Kidney epithelial cell (primary cell): ENCODE results near the gene HTRA1. TPM values are rescaled to one million over a fixed set of nuclear protein-coding genes. Genes with fewer than 3 reads are reported as not detected.

Experiments used
- DNase-seq: peaks from one replicate; pipeline ENCODE4 v3.0.0-alpha.2; 2010; ENCODE audit warnings: low read depth
- H3K27me3 ChIP-seq: 2 replicates; pipeline ENCODE4 v1.6.0; 2011; ENCODE audit warnings: low read length; ENCODE audit not compliant: control insufficient read depth, insufficient read depth
- H3K36me3 ChIP-seq: 2 replicates; pipeline ENCODE4 v1.5.1; 2011; ENCODE audit warnings: low read length; ENCODE audit not compliant: control insufficient read depth, insufficient read depth
- H3K4me3 ChIP-seq: 2 replicates; pipeline ENCODE4 v1.5.1; 2011; ENCODE audit warnings: low read depth, mild to moderate bottlenecking, control low read depth, low read length
- CTCF ChIP-seq: IDR thresholded peaks from 2 replicates; pipeline ENCODE4 v1.5.1; 2011; ENCODE audit warnings: mild to moderate bottlenecking, moderate library complexity, low read length, control low read depth, inconsistent platforms; ENCODE audit not compliant: insufficient read depth, poor library complexity, severe bottlenecking
- total RNA-seq: library from RNA; depleted of rRNA; stranded (reverse); fragments of >200 nt; gene quantifications from 2 replicates; pipeline ENCODE4 v1.2.3, GENCODE V29; 2015

Gene HTRA1
- total RNA-seq, 1 donor from 2014 or later = 110 TPM

- Histone ChIP-seq H3K27me3 (peaks cover 8% of the 10 kb centered on the region), H3K36me3 (no peaks in the 10 kb centered on the region), H3K4me3 (no peak overlapping the region)
- TF ChIP-seq CTCF = no peak
- no peak for DNase-seq
Measured at GRCh38 chr10:122555442-122555841, 94.1 kb downstream of the HTRA1 start.

GRCh38 chr10:122557516-122557915 lies 96.2 kb downstream of the HTRA1 start:
- Histone ChIP-seq H3K36me3 (no peaks in the 10 kb centered on the region), H3K4me3 (no peak overlapping the region), H3K27me3 (peaks cover 9% of the 10 kb centered on the region)
- no peak for TF ChIP-seq CTCF
- no peak for DNase-seq

GRCh38 chr10:122558452-122558851 lies 97.1 kb downstream of the HTRA1 start:
- no peak for DNase-seq
- Histone ChIP-seq H3K27me3 (peaks cover 12% of the 10 kb centered on the region), H3K4me3 (no peak overlapping the region), H3K36me3 (no peaks in the 10 kb centered on the region)
- no peak for TF ChIP-seq CTCF

- DNase-seq = no peak
- Histone ChIP-seq H3K4me3 (no peak overlapping the region), H3K27me3 (peaks cover 12% of the 10 kb centered on the region), H3K36me3 (no peaks in the 10 kb centered on the region)
- TF ChIP-seq CTCF = no peak
Measured at GRCh38 chr10:122559228-122559627, 97.9 kb downstream of the HTRA1 start.

- no peak for TF ChIP-seq CTCF
- Histone ChIP-seq H3K36me3 (no peaks in the 10 kb centered on the region), H3K4me3 (no peak within 1 kb of the TSS), H3K27me3 (peaks cover 12% of the 10 kb centered on the region)
- DNase-seq = no peak
Measured at GRCh38 chr10:122560279-122560804, 99.0 kb downstream of the HTRA1 start, which contains the start of gene DMBT1. DMBT1 (plus strand) TSS chr10:122560754; CDS start chr10:122560771, 17 bp downstream.

- no peak for TF ChIP-seq CTCF
- Histone ChIP-seq H3K36me3 (no peaks in the 10 kb centered on the region), H3K4me3 (no peak overlapping the region), H3K27me3 (peaks cover 10% of the 10 kb centered on the region)
- DNase-seq = peak; percentile 42
Measured at GRCh38 chr10:122561212-122561611, 99.9 kb downstream of the HTRA1 start.
